ENCODE results near the gene CDH4.

- TF ChIP-seq, protein P1, sequence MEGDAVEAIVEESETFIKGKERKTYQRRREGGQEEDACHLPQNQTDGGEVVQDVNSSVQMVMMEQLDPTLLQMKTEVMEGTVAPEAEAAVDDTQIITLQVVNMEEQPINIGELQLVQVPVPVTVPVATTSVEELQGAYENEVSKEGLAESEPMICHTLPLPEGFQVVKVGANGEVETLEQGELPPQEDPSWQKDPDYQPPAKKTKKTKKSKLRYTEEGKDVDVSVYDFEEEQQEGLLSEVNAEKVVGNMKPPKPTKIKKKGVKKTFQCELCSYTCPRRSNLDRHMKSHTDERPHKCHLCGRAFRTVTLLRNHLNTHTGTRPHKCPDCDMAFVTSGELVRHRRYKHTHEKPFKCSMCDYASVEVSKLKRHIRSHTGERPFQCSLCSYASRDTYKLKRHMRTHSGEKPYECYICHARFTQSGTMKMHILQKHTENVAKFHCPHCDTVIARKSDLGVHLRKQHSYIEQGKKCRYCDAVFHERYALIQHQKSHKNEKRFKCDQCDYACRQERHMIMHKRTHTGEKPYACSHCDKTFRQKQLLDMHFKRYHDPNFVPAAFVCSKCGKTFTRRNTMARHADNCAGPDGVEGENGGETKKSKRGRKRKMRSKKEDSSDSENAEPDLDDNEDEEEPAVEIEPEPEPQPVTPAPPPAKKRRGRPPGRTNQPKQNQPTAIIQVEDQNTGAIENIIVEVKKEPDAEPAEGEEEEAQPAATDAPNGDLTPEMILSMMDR (IDR thresholded peaks at IDR 0.05 in 8 of 11, conservative IDR thresholded peaks at IDR 0.05 in 3 of 11) = no peak
- no peak for TF ChIP-seq POLR2A (IDR thresholded peaks at IDR 0.05)
- TF ChIP-seq POLR2AphosphoS5 (IDR thresholded peaks at IDR 0.05) = no peak
Measured at GRCh38 chr20:61874421-61875068, 622.5 kb downstream of the CDH4 start.
